Liver (tissue), 9 donors: ENCODE data around the gene HIVEP3. TPM values are rescaled to one million over a fixed set of nuclear protein-coding genes. Genes with fewer than 3 reads are reported as not detected.

ENCODE experiments used
- DNase-seq: peaks from one replicate; pipeline ENCODE4 v3.0.0-alpha.2; 2017; ENCODE audit warnings: low spot score
- H3K27ac ChIP-seq, 2 donors: one replicate each; pipeline ENCODE4 v1.7.0; 2013; ENCODE audit warnings: inconsistent platforms in 2 of 2, low read length in 2 of 2, control low read depth in 1 of 2, low read depth in 1 of 2, mild to moderate bottlenecking in 1 of 2
- H3K27me3 ChIP-seq, 4 donors: one replicate each; pipeline versions ENCODE4 v1.6.1 to v1.7.0; 2013; ENCODE audit warnings: low read length in 3 of 4, inconsistent platforms in 1 of 4, mild to moderate bottlenecking in 1 of 4, moderate library complexity in 1 of 4; ENCODE audit not compliant: control insufficient read depth in 4 of 4, insufficient read depth in 4 of 4
- H3K36me3 ChIP-seq, 4 donors: one replicate each; pipeline versions ENCODE4 v1.6.1 to v1.7.0; 2013; ENCODE audit warnings: low read length in 3 of 4, mild to moderate bottlenecking in 3 of 4, low read depth in 1 of 4, moderate library complexity in 1 of 4; ENCODE audit not compliant: control insufficient read depth in 4 of 4, insufficient read depth in 3 of 4
- H3K4me1 ChIP-seq, 4 donors: one replicate each; pipeline versions ENCODE4 v1.6.1 to v1.7.0; 2013; ENCODE audit warnings: low read length in 3 of 4, mild to moderate bottlenecking in 3 of 4, moderate library complexity in 1 of 4; ENCODE audit not compliant: control insufficient read depth in 4 of 4, insufficient read depth in 4 of 4
- H3K4me3 ChIP-seq, 3 donors: one replicate each; pipeline versions ENCODE4 v1.6.1 to v1.7.0; 2013; ENCODE audit warnings: low read length in 3 of 3, control low read depth in 1 of 3, low read depth in 1 of 3, mild to moderate bottlenecking in 1 of 3
- H3K9ac ChIP-seq, 2 donors: one replicate each; pipeline ENCODE4 v1.7.0; 2013; ENCODE audit warnings: low read length in 2 of 2, mild to moderate bottlenecking in 2 of 2, moderate library complexity in 2 of 2, control low read depth in 1 of 2, low read depth in 1 of 2
- H3K9me3 ChIP-seq, 4 donors: one replicate each; pipeline versions ENCODE4 v1.6.1 to v1.7.0; 2013; ENCODE audit warnings: low read length in 3 of 4; ENCODE audit not compliant: control insufficient read depth in 4 of 4
- ATF3 ChIP-seq: IDR thresholded peaks from 2 replicates; pipeline ENCODE4 v1.6.1; 2016; ENCODE audit warnings: antibody characterized with exemption
- CTCF ChIP-seq: fragments of 150-350 bp; IDR thresholded peaks from 2 replicates; pipeline ENCODE4 v1.5.1; 2017; ENCODE audit warnings: improper control_type of control experiment, low read depth, low read length; ENCODE audit not compliant: missing input control
- EGR1 ChIP-seq, 2 donors: IDR thresholded peaks; 2 replicates each; pipeline ENCODE4 v1.6.1; 2016 to 2018; ENCODE audit warnings: antibody characterized with exemption in 2 of 2, low read depth in 2 of 2
- FOXA2 ChIP-seq: IDR thresholded peaks from 2 replicates; pipeline ENCODE4 v1.6.1; 2016; ENCODE audit warnings: antibody characterized with exemption
- GABPA ChIP-seq, 2 donors: IDR thresholded peaks in 1 of 2; conservative IDR thresholded peaks in 1 of 2; 2 replicates each; pipeline ENCODE4 v1.6.1; 2016; ENCODE audit warnings: antibody characterized with exemption in 2 of 2, mild to moderate bottlenecking in 1 of 2, moderate library complexity in 1 of 2
- HNF4A ChIP-seq, 2 donors: conservative IDR thresholded peaks; 2 replicates each; pipeline ENCODE4 v1.6.1; 2016; ENCODE audit warnings: antibody characterized with exemption in 2 of 2, mild to moderate bottlenecking in 2 of 2
- HNF4G ChIP-seq: IDR thresholded peaks from 2 replicates; pipeline ENCODE4 v1.6.1; 2016; ENCODE audit warnings: antibody characterized with exemption
- NR2F2 ChIP-seq: IDR thresholded peaks from 2 replicates; pipeline ENCODE4 v1.6.1; 2016; ENCODE audit warnings: antibody characterized with exemption
- RAD21 ChIP-seq, 2 donors: IDR thresholded peaks; 2 replicates each; pipeline ENCODE4 v1.6.1; 2016; ENCODE audit warnings: antibody characterized with exemption in 2 of 2, mild to moderate bottlenecking in 2 of 2
- RXRA ChIP-seq, 2 donors: IDR thresholded peaks; 2 replicates each; pipeline ENCODE4 v1.6.1; 2017 to 2018; ENCODE audit warnings: antibody characterized with exemption in 2 of 2, mild to moderate bottlenecking in 1 of 2
- WGBS: extraction: QIAGEN DNeasy Blood & Tissue Kit; methylation state at CpG from one replicate; pipeline ENCODE4 v1.1.7; 2013; 5-methylcytosine and 5-hydroxymethylcytosine counted together
- polyA plus RNA-seq, 2 donors: library from polyadenylated mRNA; stranded (reverse) in 1 of 2; unstranded in 1 of 2; fragments of 200-250 nt in 1 of 2; fragments of >200 nt in 1 of 2; fragmentation: Nextera tagmentation in 1 of 2; extraction: Ambion mirVana in 1 of 2; gene quantifications; one replicate each; pipeline versions ENCODE4 v1.2.1 to v1.2.3, GENCODE V29; 2013 to 2015
- total RNA-seq, 2 donors: library from RNA; depleted of rRNA; stranded (reverse); fragments of >200 nt; gene quantifications; one replicate each; pipeline ENCODE4 v1.2.3, GENCODE V29; 2014
- TF ChIP-seq, protein P1 (sequence below): IDR thresholded peaks from 2 replicates; pipeline ENCODE4 v1.6.1; 2016; ENCODE audit warnings: antibody characterized with exemption
- donor health status: healthy.
- donor health status: healthy.
- donor health status: healthy.
- donor health status: healthy.
- donor health status: healthy.

Gene HIVEP3
- total and polyA plus RNA-seq, 4 donors, result 0.93 to 1.6 (median 1.4) TPM

GRCh38 chr1:41773842-41774241 lies 144.9 kb downstream of the HIVEP3 start:
- Histone ChIP-seq H3K36me3 (no peaks in the 10 kb centered on the region), H3K9me3 (no peaks in the 10 kb centered on the region), H3K27ac (no peak overlapping the region), H3K4me1 (peaks cover 0 to 13% (median 6%) of the 10 kb centered on the region in 4 donors), H3K9ac (no peak overlapping the region), H3K27me3 (no peaks in the 10 kb centered on the region), H3K4me3 (no peak overlapping the region)
- 91% methylated on average over 3 of the region's 3 CpGs for WGBS
- no peak for DNase-seq
- TF ChIP-seq CTCF (no peak), RAD21 (IDR thresholded peaks at IDR 0.05) (no peak), EGR1 (IDR thresholded peaks at IDR 0.05; ENCODE audit: low read depth in 2 of 2) (no peak), ATF3 (no peak), RXRA (IDR thresholded peaks at IDR 0.05) (no peak), NR2F2 (no peak), GABPA (IDR thresholded peaks at IDR 0.05 in 1 of 2, conservative IDR thresholded peaks at IDR 0.05 in 1 of 2) (no peak)
- TF ChIP-seq, protein P1, sequence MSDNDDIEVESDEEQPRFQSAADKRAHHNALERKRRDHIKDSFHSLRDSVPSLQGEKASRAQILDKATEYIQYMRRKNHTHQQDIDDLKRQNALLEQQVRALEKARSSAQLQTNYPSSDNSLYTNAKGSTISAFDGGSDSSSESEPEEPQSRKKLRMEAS, result no peak

GRCh38 chr1:41773144-41773591 lies 145.6 kb downstream of the HIVEP3 start:
- no peak overlapping the region for H3K9ac ChIP-seq
- H3K27ac ChIP-seq, result no peak overlapping the region
- peaks cover 0 to 13% (median 6%) of the 10 kb centered on the region in 4 donors for H3K4me1 ChIP-seq
- H3K9me3 ChIP-seq, result no peaks in the 10 kb centered on the region
- H3K27me3 ChIP-seq, result no peaks in the 10 kb centered on the region
- no peak for TF ChIP-seq RAD21 (IDR thresholded peaks at IDR 0.05)
- TF ChIP-seq, protein P1, result no peak
- peak in 1 of 2 donors; percentile 35 for TF ChIP-seq HNF4A (conservative IDR thresholded peaks at IDR 0.05)
- TF ChIP-seq RXRA (IDR thresholded peaks at IDR 0.05), result peak in 1 of 2 donors; percentile 29
- no peak for TF ChIP-seq CTCF
- TF ChIP-seq GABPA (IDR thresholded peaks at IDR 0.05 in 1 of 2, conservative IDR thresholded peaks at IDR 0.05 in 1 of 2), result no peak
- 66% methylated on average over 5 of the region's 5 CpGs for WGBS
- no peak for DNase-seq
- H3K36me3 ChIP-seq, result no peaks in the 10 kb centered on the region
- H3K4me3 ChIP-seq, result no peak overlapping the region

DNA sequence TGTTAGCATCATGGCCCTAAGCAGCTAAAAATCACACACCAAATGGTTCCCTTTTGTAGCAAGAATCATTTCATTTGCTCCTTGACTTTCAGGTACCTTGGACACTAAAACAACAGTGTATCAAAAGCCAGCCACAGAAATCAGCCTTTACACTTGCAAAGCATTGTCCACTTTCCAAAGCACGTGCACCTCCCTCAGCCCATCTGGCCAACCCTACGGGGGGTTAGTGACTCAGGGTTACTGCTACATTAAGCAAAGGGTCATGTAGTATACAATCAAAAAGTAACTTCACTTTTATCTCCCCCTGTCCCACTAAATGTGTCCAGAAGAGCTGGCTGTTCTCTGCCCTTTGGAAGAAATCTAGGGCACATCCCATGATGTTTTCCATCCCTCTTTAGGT lies 149.7 kb downstream of the HIVEP3 start:
- Histone ChIP-seq H3K27ac (no peak overlapping the region), H3K9ac (no peak overlapping the region), H3K4me1 (no peaks in the 10 kb centered on the region), H3K9me3 (no peaks in the 10 kb centered on the region), H3K4me3 (no peak overlapping the region), H3K36me3 (no peaks in the 10 kb centered on the region), H3K27me3 (no peaks in the 10 kb centered on the region)
- WGBS, result 88% methylated on average over 2 of the region's 2 CpGs
- TF ChIP-seq RXRA (IDR thresholded peaks at IDR 0.05) (no peak), FOXA2 (no peak), ATF3 (no peak), NR2F2 (no peak), RAD21 (IDR thresholded peaks at IDR 0.05) (no peak), CTCF (no peak), HNF4G (no peak)
- no peak for DNase-seq
